ENCODE results near the gene SOAT2.

Gene SOAT2

GRCh38 chr12:53102883-53103807, at the start of gene SOAT2:
Gene SOAT2, plus strand, starts transcription at chr12:53103486. Its CDS starts 92 bp downstream, at chr12:53103578.
- DNase-seq (ENCODE audit: low read depth) = no peak
- TF ChIP-seq CTCF (IDR thresholded peaks at IDR 0.05; ENCODE audit: low read length, missing control alignments) = no peak
- H3K4me3 ChIP-seq (replicated peaks; ENCODE audit: low read depth, low read length) = no peak within 1 kb of the TSS

- no peak for TF ChIP-seq CTCF (IDR thresholded peaks at IDR 0.05; ENCODE audit: low read length, missing control alignments)
- peak; percentile 87 for DNase-seq (ENCODE audit: low read depth)
- H3K4me3 ChIP-seq (replicated peaks; ENCODE audit: low read depth, low read length) = no peak overlapping the region
Observed at GRCh38 chr12:53054112-53054878, 49.0 kb upstream of the SOAT2 start.

GRCh38 chr12:53055471-53056266, 47.6 kb upstream of the SOAT2 start:
- no peak overlapping the region for H3K4me3 ChIP-seq (replicated peaks; ENCODE audit: low read depth, low read length)
- TF ChIP-seq CTCF (IDR thresholded peaks at IDR 0.05; ENCODE audit: low read length, missing control alignments) = no peak

GRCh38 chr12:53056296-53056695, 47.0 kb upstream of the SOAT2 start:
- TF ChIP-seq CTCF (IDR thresholded peaks at IDR 0.05; ENCODE audit: low read length, missing control alignments) = no peak

More at GRCh38 chr12:53055471-53056266, 47.6 kb upstream of the SOAT2 start:
- no peak for DNase-seq (ENCODE audit: low read depth)

GRCh38 chr12:53056901-53057300, 46.4 kb upstream of the SOAT2 start:
- H3K4me3 ChIP-seq (replicated peaks; ENCODE audit: low read depth, low read length) = no peak overlapping the region
- DNase-seq (ENCODE audit: low read depth) = no peak
- TF ChIP-seq CTCF (IDR thresholded peaks at IDR 0.05; ENCODE audit: low read length, missing control alignments) = no peak

More at GRCh38 chr12:53056296-53056695, 47.0 kb upstream of the SOAT2 start:
- DNase-seq (ENCODE audit: low read depth) = no peak
- H3K4me3 ChIP-seq (replicated peaks; ENCODE audit: low read depth, low read length) = no peak overlapping the region

GRCh38 chr12:53057816-53058500, 45.3 kb upstream of the SOAT2 start:
- no peak overlapping the region for H3K4me3 ChIP-seq (replicated peaks; ENCODE audit: low read depth, low read length)
- TF ChIP-seq CTCF (IDR thresholded peaks at IDR 0.05; ENCODE audit: low read length, missing control alignments) = no peak
- DNase-seq (ENCODE audit: low read depth) = no peak
